Mononuclear cell (primary cell): ENCODE data around the gene MCF2L2. TPM values are rescaled to one million over a fixed set of nuclear protein-coding genes. Genes with fewer than 3 reads are reported as not detected.
"Not testable (repeated sequence)": the region's sequence is repeated elsewhere in the genome, so short reads cannot be mapped to it uniquely, and the experiment has no call there.

Experiments used
- H3K27me3 ChIP-seq: 2 replicates; pipeline ENCODE4 v1.6.0; 2011; ENCODE audit warnings: low read length, control low read depth; ENCODE audit not compliant: insufficient read depth
- H3K4me1 ChIP-seq: 2 replicates; pipeline ENCODE4 v1.5.1; 2011; ENCODE audit warnings: mild to moderate bottlenecking, low read length, control low read depth; ENCODE audit not compliant: insufficient read depth
- H3K4me3 ChIP-seq: 2 replicates; pipeline ENCODE4 v1.5.1; 2011; ENCODE audit warnings: mild to moderate bottlenecking, low read length, moderate library complexity
- H3K9me3 ChIP-seq: 2 replicates; pipeline ENCODE4 v1.5.1; 2011; ENCODE audit warnings: low read depth, mild to moderate bottlenecking, control low read depth, low read length
- total RNA-seq: library from RNA; depleted of rRNA; stranded (reverse); fragments of >200 nt; gene quantifications from one replicate; pipeline ENCODE4 v1.2.3, GENCODE V29; 2012

The MCF2L2 gene
- total RNA-seq, 1 donor: 2.9 TPM

- peaks cover 40% of the 10 kb centered on the region for H3K4me1 ChIP-seq
- H3K27me3 ChIP-seq: no peaks in the 10 kb centered on the region
- H3K4me3 ChIP-seq: no peak overlapping the region
- no peaks in the 10 kb centered on the region for H3K9me3 ChIP-seq
Observed at GRCh38 chr3:183375337-183375736, 53.1 kb downstream of the MCF2L2 start.

GRCh38 chr3:183372911-183373310 lies 55.5 kb downstream of the MCF2L2 start:
- H3K4me3 ChIP-seq: no peak overlapping the region
- H3K27me3 ChIP-seq: no peaks in the 10 kb centered on the region
- no peaks in the 10 kb centered on the region for H3K9me3 ChIP-seq
- H3K4me1 ChIP-seq: peaks cover 56% of the 10 kb centered on the region

- H3K27me3 ChIP-seq, H3K4me3 ChIP-seq, H3K9me3 ChIP-seq: not testable (repeated sequence)
- peaks cover 49% of the 10 kb centered on the region for H3K4me1 ChIP-seq
Observed at GRCh38 chr3:183371600-183371968, 56.8 kb downstream of the MCF2L2 start.

GRCh38 chr3:183370391-183370790 lies 58.0 kb downstream of the MCF2L2 start:
- H3K27me3 ChIP-seq: no peaks in the 10 kb centered on the region
- H3K4me3 ChIP-seq: no peak overlapping the region
- no peaks in the 10 kb centered on the region for H3K9me3 ChIP-seq
- peaks cover 38% of the 10 kb centered on the region for H3K4me1 ChIP-seq

- Histone ChIP-seq H3K9me3 (no peaks in the 10 kb centered on the region), H3K4me3 (no peak overlapping the region), H3K4me1 (peaks cover 34% of the 10 kb centered on the region), H3K27me3 (no peaks in the 10 kb centered on the region)
Observed at GRCh38 chr3:183369627-183370026, 58.8 kb downstream of the MCF2L2 start.

- Histone ChIP-seq H3K4me3 (no peak overlapping the region), H3K9me3 (no peaks in the 10 kb centered on the region), H3K4me1 (peaks cover 34% of the 10 kb centered on the region), H3K27me3 (no peaks in the 10 kb centered on the region)
Observed at GRCh38 chr3:183369117-183369516, 59.3 kb downstream of the MCF2L2 start.

- Histone ChIP-seq H3K9me3 (no peaks in the 10 kb centered on the region), H3K4me3 (no peak overlapping the region), H3K4me1 (no peaks in the 10 kb centered on the region), H3K27me3 (no peaks in the 10 kb centered on the region)
Observed at GRCh38 chr3:183360971-183361624, 67.3 kb downstream of the MCF2L2 start.

- no peaks in the 10 kb centered on the region for H3K4me1 ChIP-seq
- no peaks in the 10 kb centered on the region for H3K27me3 ChIP-seq
- no peak overlapping the region for H3K4me3 ChIP-seq
- no peaks in the 10 kb centered on the region for H3K9me3 ChIP-seq
Observed at GRCh38 chr3:183359036-183359435, 69.4 kb downstream of the MCF2L2 start.

- Histone ChIP-seq H3K4me3 (no peak overlapping the region), H3K4me1 (no peaks in the 10 kb centered on the region), H3K27me3 (no peaks in the 10 kb centered on the region), H3K9me3 (no peaks in the 10 kb centered on the region)
Observed at GRCh38 chr3:183357564-183358079, 70.8 kb downstream of the MCF2L2 start.

- no peaks in the 10 kb centered on the region for H3K9me3 ChIP-seq
- H3K4me1 ChIP-seq: no peaks in the 10 kb centered on the region
- H3K4me3 ChIP-seq: no peak overlapping the region
Observed at GRCh38 chr3:183356920-183357319, 71.5 kb downstream of the MCF2L2 start.

GRCh38 chr3:183354874-183355273 lies 73.5 kb downstream of the MCF2L2 start:
- H3K27me3 ChIP-seq: no peaks in the 10 kb centered on the region
- H3K4me3 ChIP-seq: no peak overlapping the region
- no peaks in the 10 kb centered on the region for H3K9me3 ChIP-seq
- peaks cover 1% of the 10 kb centered on the region for H3K4me1 ChIP-seq

More at GRCh38 chr3:183356920-183357319, 71.5 kb downstream of the MCF2L2 start:
- H3K27me3 ChIP-seq: no peaks in the 10 kb centered on the region

GRCh38 chr3:183354325-183354831 lies 74.0 kb downstream of the MCF2L2 start:
- H3K4me1 ChIP-seq: peaks cover 4% of the 10 kb centered on the region
- no peaks in the 10 kb centered on the region for H3K9me3 ChIP-seq
- H3K27me3 ChIP-seq: no peaks in the 10 kb centered on the region
- H3K4me3 ChIP-seq: no peak overlapping the region

GRCh38 chr3:183353421-183353820 lies 75.0 kb downstream of the MCF2L2 start:
- Histone ChIP-seq H3K4me3 (no peak overlapping the region), H3K4me1 (peaks cover 4% of the 10 kb centered on the region), H3K27me3 (no peaks in the 10 kb centered on the region), H3K9me3 (no peaks in the 10 kb centered on the region)

- Histone ChIP-seq H3K4me1 (peaks cover 4% of the 10 kb centered on the region), H3K4me3 (no peak overlapping the region), H3K27me3 (no peaks in the 10 kb centered on the region), H3K9me3 (no peaks in the 10 kb centered on the region)
Observed at GRCh38 chr3:183350164-183350563, 78.3 kb downstream of the MCF2L2 start.

GRCh38 chr3:183349421-183350157 lies 78.8 kb downstream of the MCF2L2 start:
- Histone ChIP-seq H3K9me3 (no peaks in the 10 kb centered on the region), H3K4me1 (peaks cover 4% of the 10 kb centered on the region), H3K4me3 (no peak overlapping the region), H3K27me3 (no peaks in the 10 kb centered on the region)
